HG02943 (cell line): ENCODE data around the gene PC.

ENCODE experiments used
- ATAC-seq: cut with Tn5 transposase; IDR thresholded peaks from one replicate; pipeline ENCODE4 v1.9.1; 2021; ENCODE audit warnings: mild to moderate bottlenecking, low read depth, moderate library complexity; ENCODE audit not compliant: unreplicated experiment

PC gene

GRCh38 chr11:66914505-66914904 lies 43.7 kb downstream of the PC start:
- no peak for ATAC-seq

GRCh38 chr11:66912911-66913310 lies 45.3 kb downstream of the PC start:
- ATAC-seq: no peak

- ATAC-seq: no peak
Observed at GRCh38 chr11:66912361-66912760, 45.8 kb downstream of the PC start.

- no peak for ATAC-seq
Observed at GRCh38 chr11:66910669-66911068, 47.5 kb downstream of the PC start.

GRCh38 chr11:66910016-66910415 lies 48.2 kb downstream of the PC start:
- no peak for ATAC-seq

- ATAC-seq: no peak
Observed at GRCh38 chr11:66909181-66909580, 49.0 kb downstream of the PC start.

GRCh38 chr11:66907751-66908630 lies 50.2 kb downstream of the PC start:
- ATAC-seq: no peak

- no peak for ATAC-seq
Observed at GRCh38 chr11:66906061-66906733, 52.0 kb downstream of the PC start.

- ATAC-seq: no peak
Observed at GRCh38 chr11:66905631-66906030, 52.6 kb downstream of the PC start.

GRCh38 chr11:66904981-66905521 lies 53.1 kb downstream of the PC start:
- no peak for ATAC-seq

- ATAC-seq: no peak
Observed at GRCh38 chr11:66904561-66904960, 53.6 kb downstream of the PC start.

GRCh38 chr11:66904055-66904454 lies 54.1 kb downstream of the PC start:
- ATAC-seq: no peak

GRCh38 chr11:66902486-66903177 lies 55.6 kb downstream of the PC start:
- no peak for ATAC-seq

GRCh38 chr11:66901964-66902390 lies 56.2 kb downstream of the PC start:
- ATAC-seq: no peak

- no peak for ATAC-seq
Observed at GRCh38 chr11:66894141-66894540, 64.0 kb downstream of the PC start.

GRCh38 chr11:66892911-66893310 lies 65.3 kb downstream of the PC start:
- ATAC-seq: no peak

- peak; percentile 67 for ATAC-seq
Observed at GRCh38 chr11:66891851-66892660, 66.1 kb downstream of the PC start.

- no peak for ATAC-seq
Observed at GRCh38 chr11:66889960-66890359, 68.2 kb downstream of the PC start.

GRCh38 chr11:66888282-66888681 lies 69.9 kb downstream of the PC start:
- ATAC-seq: no peak

- no peak for ATAC-seq
Observed at GRCh38 chr11:66887526-66887925, 70.7 kb downstream of the PC start.
